SK-N-SH (cell line): ENCODE data around the gene FBXW5. TPM values are rescaled to one million over a fixed set of nuclear protein-coding genes. Genes with fewer than 3 reads are reported as not detected.

Experiments used
- CTCF ChIA-PET: fragments of 300-600, 350-600 bp; formaldehyde crosslinking; extraction: SDS; loops from one replicate; lab custom pipeline; 2021; lab: Yijun Ruan, JAX
- POLR2A ChIA-PET: fragments of 350-600 bp; sonication (Branson Sonifier 250); formaldehyde crosslinking; extraction: SDS; loops from one replicate; lab custom pipeline; 2020; ENCODE audit warnings: antibody characterized with exemption, inconsistent platforms; lab: Yijun Ruan, JAX
- DNase-seq: peaks from one replicate; pipeline ENCODE4 v3.0.0; 2012
- H2AFZ ChIP-seq: fragments of 200-600 bp; sonication (generic); 2 replicates; pipeline ENCODE4 v1.8.1; 2016; ENCODE audit warnings: antibody characterized with exemption, mild to moderate bottlenecking, low read depth
- H3F3A ChIP-seq: fragments of 200-600 bp; sonication (generic); replicated peaks from 2 replicates; pipeline ENCODE3; 2016; ENCODE audit warnings: antibody characterized with exemption, mild to moderate bottlenecking; ENCODE audit not compliant: insufficient read depth
- H3K27ac ChIP-seq, 2 experiments: fragments of 200-500 bp in 1 of 2; fragments of 200-600 bp in 1 of 2; sonication (Bioruptor generic) in 1 of 2; sonication (generic), shearing (Covaris generic) in 1 of 2; 2 replicates each; pipeline versions ENCODE4 v1.5.1 to v1.6.1; 2014 to 2016; ENCODE audit warnings: low read depth in 2 of 2, inconsistent platforms in 1 of 2, low read length in 1 of 2, mild to moderate bottlenecking in 1 of 2, mixed read lengths in 1 of 2
- H3K27me3 ChIP-seq: fragments of 200-600 bp; sonication (generic), shearing (Covaris generic); 2 replicates; pipeline ENCODE4 v1.6.1; 2016; ENCODE audit warnings: mixed run types; ENCODE audit not compliant: insufficient read depth
- H3K36me3 ChIP-seq, 2 experiments: fragments of 200-500 bp in 1 of 2; fragments of 200-600 bp in 1 of 2; sonication (Bioruptor generic) in 1 of 2; sonication (generic) in 1 of 2; replicated peaks in 1 of 2; 2 replicates each; pipeline versions ENCODE3 to v1.5.1; 2014 to 2016; ENCODE audit warnings: low read length in 1 of 2, mild to moderate bottlenecking in 1 of 2; ENCODE audit not compliant: insufficient read depth in 2 of 2, control insufficient read depth in 1 of 2
- H3K4me1 ChIP-seq, 2 experiments: fragments of 200-500 bp in 1 of 2; fragments of 200-600 bp in 1 of 2; sonication (Bioruptor generic) in 1 of 2; sonication (generic), shearing (Covaris generic) in 1 of 2; 2 replicates each; pipeline versions ENCODE4 v1.5.1 to v1.6.1; 2014 to 2016; ENCODE audit warnings: low read depth in 1 of 2, low read length in 1 of 2, mixed run types in 1 of 2; ENCODE audit not compliant: insufficient read depth in 2 of 2, control insufficient read depth in 1 of 2
- H3K4me2 ChIP-seq: fragments of 200-600 bp; sonication (generic), shearing (Covaris generic); 2 replicates; pipeline ENCODE4 v1.6.1; 2017; ENCODE audit warnings: mixed run types
- H3K4me3 ChIP-seq, 2 experiments: fragments of 200-500 bp in 1 of 2; fragments of 200-600 bp in 1 of 2; sonication (Bioruptor generic) in 1 of 2; sonication (generic), shearing (Covaris generic) in 1 of 2; 2 replicates each; pipeline versions ENCODE4 v1.5.1 to v1.8.1; 2014 to 2016; ENCODE audit warnings: low read depth in 2 of 2, inconsistent platforms in 1 of 2, low read length in 1 of 2, mild to moderate bottlenecking in 1 of 2, mixed read lengths in 1 of 2, moderate library complexity in 1 of 2
- H3K79me2 ChIP-seq: fragments of 200-600 bp; sonication (generic); 2 replicates; pipeline ENCODE4 v1.8.1; 2017; ENCODE audit warnings: mild to moderate bottlenecking; ENCODE audit not compliant: insufficient read depth
- H3K9ac ChIP-seq: fragments of 200-600 bp; sonication (generic); 2 replicates; pipeline ENCODE4 v1.6.1; 2017; ENCODE audit warnings: mixed run types
- H3K9me2 ChIP-seq: fragments of 200-600 bp; sonication (generic); 2 replicates; pipeline ENCODE4 v1.6.1; 2017; ENCODE audit warnings: mixed run types
- H3K9me3 ChIP-seq: fragments of 200-600 bp; sonication (generic); 2 replicates; pipeline ENCODE4 v1.6.1; 2017; ENCODE audit warnings: mixed run types, mild to moderate bottlenecking, moderate library complexity
- H4K20me1 ChIP-seq: fragments of 200-600 bp; sonication (generic); 2 replicates; pipeline ENCODE4 v1.6.1; 2017; ENCODE audit warnings: mild to moderate bottlenecking, mixed run types; ENCODE audit not compliant: insufficient read depth
- CTCF ChIP-seq: fragments of 200-600 bp; sonication (generic); IDR thresholded peaks from 2 replicates; pipeline ENCODE4 v1.6.1; 2017; ENCODE audit warnings: antibody characterized with exemption, mild to moderate bottlenecking, moderate library complexity
- EP300 ChIP-seq, 2 experiments: IDR thresholded peaks; 2 replicates each; pipeline versions ENCODE4 v1.4.0 to v1.6.1; 2012; ENCODE audit warnings: borderline replicate concordance in 1 of 2, low read depth in 1 of 2, low read length in 1 of 2
- FOXM1 ChIP-seq: IDR thresholded peaks from 2 replicates; pipeline ENCODE4 v1.4.0; 2012; ENCODE audit warnings: low read depth, mild to moderate bottlenecking
- GABPA ChIP-seq: IDR thresholded peaks from 2 replicates; pipeline ENCODE4 v1.4.0; 2012; ENCODE audit warnings: low read depth, mild to moderate bottlenecking
- GATA2 ChIP-seq: sonication (generic); formaldehyde crosslinking; IDR thresholded peaks from 2 replicates; pipeline ENCODE4 v1.5.0; 2020; ENCODE audit warnings: mild to moderate bottlenecking, missing genetic modification reagents
- IRF3 ChIP-seq: fragments of 150-350 bp; IDR thresholded peaks from 2 replicates; pipeline ENCODE4 v1.6.1; 2016; ENCODE audit warnings: mild to moderate bottlenecking, low read depth, low read length
- MEF2A ChIP-seq: IDR thresholded peaks from 2 replicates; pipeline ENCODE4 v1.4.0; 2012; ENCODE audit warnings: low read depth, borderline replicate concordance
- RAD21 ChIP-seq: IDR thresholded peaks from 2 replicates; pipeline ENCODE4 v1.6.1; 2012; ENCODE audit warnings: mild to moderate bottlenecking, low read length
- RCOR1 ChIP-seq: fragments of 150-350 bp; IDR thresholded peaks from 2 replicates; pipeline ENCODE4 v1.6.1; 2017; ENCODE audit warnings: antibody characterized with exemption, low read length
- RXRA ChIP-seq: IDR thresholded peaks from 2 replicates; pipeline ENCODE4 v1.4.0; 2012; ENCODE audit warnings: low read depth, mild to moderate bottlenecking, borderline replicate concordance
- SIN3A ChIP-seq: IDR thresholded peaks from 2 replicates; pipeline ENCODE4 v1.6.1; 2012; ENCODE audit warnings: low read depth, mild to moderate bottlenecking, low read length, moderate library complexity, borderline replicate concordance
- SMC3 ChIP-seq: IDR thresholded peaks from 2 replicates; pipeline ENCODE4 v1.6.1; 2012; ENCODE audit warnings: low read depth, low read length, improper control_type of control experiment
- TCF12 ChIP-seq: IDR thresholded peaks from 2 replicates; pipeline ENCODE4 v1.4.0; 2012
- TEAD4 ChIP-seq: IDR thresholded peaks from 2 replicates; pipeline ENCODE4 v1.4.0; 2012; ENCODE audit warnings: mild to moderate bottlenecking, borderline replicate concordance; ENCODE audit not compliant: insufficient read depth
- YY1 ChIP-seq: IDR thresholded peaks from 2 replicates; pipeline ENCODE4 v1.4.0; 2012; ENCODE audit warnings: low read depth, mild to moderate bottlenecking
- WGBS: methylation state at CpG from one replicate; pipeline ENCODE4 v1.1.6; 2017; ENCODE audit warnings: low lambda C conversion rate; 5-methylcytosine and 5-hydroxymethylcytosine counted together
- polyA plus RNA-seq, 3 experiments: library from polyadenylated mRNA; depleted of rRNA; stranded (reverse); fragments of >200 nt; gene quantifications; 2 replicates each; pipeline ENCODE4 v1.2.3, GENCODE V29; 2012
- TF ChIP-seq, protein P1 (sequence below): IDR thresholded peaks from 2 replicates; pipeline ENCODE4; 2012
- TF ChIP-seq, protein P2 (sequence below): IDR thresholded peaks from 2 replicates; pipeline ENCODE4 v1.6.1; 2012; ENCODE audit warnings: mild to moderate bottlenecking, low read depth, low read length, moderate library complexity

Gene FBXW5
- polyA plus RNA-seq, 1 of the 3 experiments (the other 2 are of a cell fraction): 78.9 TPM

DNA sequence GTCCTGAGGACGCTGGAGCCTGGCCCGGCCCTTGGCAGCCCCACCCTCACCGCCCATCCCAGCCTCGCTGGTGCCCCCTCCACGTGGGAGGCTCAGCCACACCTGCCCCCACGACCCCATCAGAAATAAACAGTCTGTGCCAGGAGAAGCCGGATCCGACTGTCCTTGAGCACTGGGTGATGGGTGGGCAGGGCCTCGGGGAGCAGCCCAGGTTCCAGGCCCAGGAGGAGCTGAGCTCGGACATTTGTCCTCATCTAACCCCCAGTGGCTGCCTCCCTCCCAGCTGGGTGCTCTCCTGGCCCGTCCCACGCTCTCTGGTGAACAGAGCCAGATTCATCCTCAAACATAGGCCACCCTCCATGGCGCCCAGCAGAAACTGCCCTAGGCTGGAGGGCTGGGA, 28.2 kb upstream of the FBXW5 start (continued):
- TF ChIP-seq, protein P1, sequence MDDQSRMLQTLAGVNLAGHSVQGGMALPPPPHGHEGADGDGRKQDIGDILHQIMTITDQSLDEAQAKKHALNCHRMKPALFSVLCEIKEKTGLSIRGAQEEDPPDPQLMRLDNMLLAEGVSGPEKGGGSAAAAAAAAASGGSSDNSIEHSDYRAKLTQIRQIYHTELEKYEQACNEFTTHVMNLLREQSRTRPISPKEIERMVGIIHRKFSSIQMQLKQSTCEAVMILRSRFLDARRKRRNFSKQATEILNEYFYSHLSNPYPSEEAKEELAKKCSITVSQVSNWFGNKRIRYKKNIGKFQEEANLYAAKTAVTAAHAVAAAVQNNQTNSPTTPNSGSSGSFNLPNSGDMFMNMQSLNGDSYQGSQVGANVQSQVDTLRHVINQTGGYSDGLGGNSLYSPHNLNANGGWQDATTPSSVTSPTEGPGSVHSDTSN: no peak
- TF ChIP-seq CTCF: no peak
- no peak for TF ChIP-seq RCOR1
- no peak for TF ChIP-seq RAD21
- no peak for TF ChIP-seq TEAD4
- TF ChIP-seq, protein P2, sequence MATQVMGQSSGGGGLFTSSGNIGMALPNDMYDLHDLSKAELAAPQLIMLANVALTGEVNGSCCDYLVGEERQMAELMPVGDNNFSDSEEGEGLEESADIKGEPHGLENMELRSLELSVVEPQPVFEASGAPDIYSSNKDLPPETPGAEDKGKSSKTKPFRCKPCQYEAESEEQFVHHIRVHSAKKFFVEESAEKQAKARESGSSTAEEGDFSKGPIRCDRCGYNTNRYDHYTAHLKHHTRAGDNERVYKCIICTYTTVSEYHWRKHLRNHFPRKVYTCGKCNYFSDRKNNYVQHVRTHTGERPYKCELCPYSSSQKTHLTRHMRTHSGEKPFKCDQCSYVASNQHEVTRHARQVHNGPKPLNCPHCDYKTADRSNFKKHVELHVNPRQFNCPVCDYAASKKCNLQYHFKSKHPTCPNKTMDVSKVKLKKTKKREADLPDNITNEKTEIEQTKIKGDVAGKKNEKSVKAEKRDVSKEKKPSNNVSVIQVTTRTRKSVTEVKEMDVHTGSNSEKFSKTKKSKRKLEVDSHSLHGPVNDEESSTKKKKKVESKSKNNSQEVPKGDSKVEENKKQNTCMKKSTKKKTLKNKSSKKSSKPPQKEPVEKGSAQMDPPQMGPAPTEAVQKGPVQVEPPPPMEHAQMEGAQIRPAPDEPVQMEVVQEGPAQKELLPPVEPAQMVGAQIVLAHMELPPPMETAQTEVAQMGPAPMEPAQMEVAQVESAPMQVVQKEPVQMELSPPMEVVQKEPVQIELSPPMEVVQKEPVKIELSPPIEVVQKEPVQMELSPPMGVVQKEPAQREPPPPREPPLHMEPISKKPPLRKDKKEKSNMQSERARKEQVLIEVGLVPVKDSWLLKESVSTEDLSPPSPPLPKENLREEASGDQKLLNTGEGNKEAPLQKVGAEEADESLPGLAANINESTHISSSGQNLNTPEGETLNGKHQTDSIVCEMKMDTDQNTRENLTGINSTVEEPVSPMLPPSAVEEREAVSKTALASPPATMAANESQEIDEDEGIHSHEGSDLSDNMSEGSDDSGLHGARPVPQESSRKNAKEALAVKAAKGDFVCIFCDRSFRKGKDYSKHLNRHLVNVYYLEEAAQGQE: no peak
- TF ChIP-seq TCF12: no peak

DNA sequence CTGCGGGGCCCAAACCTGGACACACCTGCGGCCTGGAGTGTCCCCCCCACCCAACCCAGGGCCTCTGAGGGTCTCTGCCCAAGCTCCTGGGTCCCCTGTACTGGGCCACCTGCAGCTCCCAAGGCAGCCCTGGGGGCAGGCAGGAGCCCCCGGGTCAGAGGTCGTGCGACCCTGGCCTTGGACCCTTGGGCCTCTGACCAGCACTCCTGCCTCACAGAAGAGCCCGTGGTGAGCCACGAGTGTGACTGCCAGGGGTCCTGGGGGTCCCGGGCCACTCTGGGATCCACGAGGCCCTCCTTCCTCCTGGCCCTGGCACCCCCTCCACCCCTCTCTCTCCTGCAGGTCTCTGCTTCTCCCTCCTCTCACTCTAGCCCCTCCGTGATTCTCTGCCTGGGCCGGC, 27.8 kb upstream of the FBXW5 start:
- no peak overlapping the region for H3K27ac ChIP-seq
- no peaks in the 10 kb centered on the region for H3F3A ChIP-seq
- H3K9me2 ChIP-seq: no peaks in the 10 kb centered on the region
- H3K79me2 ChIP-seq: no peaks in the 10 kb centered on the region
- H3K4me3 ChIP-seq: no peak overlapping the region
- 93% methylated on average over 2 of the region's 11 CpGs for WGBS
- H3K9me3 ChIP-seq: no peaks in the 10 kb centered on the region
- CTCF ChIA-PET: interaction anchor here (0.9 kb wide), 1 partner anchor 57 kb away, joined by 3 read pairs; no protein-coding TSS in a partner anchor
- TF ChIP-seq MEF2A: no peak
- no peak for TF ChIP-seq SMC3
- TF ChIP-seq TEAD4: no peak
- no peak for TF ChIP-seq TCF12
- no peak for TF ChIP-seq GATA2
- no peak for TF ChIP-seq RCOR1
- no peak for TF ChIP-seq GABPA
- no peak for TF ChIP-seq RAD21
- no peak for TF ChIP-seq FOXM1
- TF ChIP-seq SIN3A: no peak
- no peak for TF ChIP-seq RXRA
- TF ChIP-seq CTCF: no peak
- no peak for TF ChIP-seq IRF3
- no peak for TF ChIP-seq EP300 (IDR thresholded peaks at IDR 0.05; ENCODE audit: borderline replicate concordance in 1 of 2, low read depth in 1 of 2, low read length in 1 of 2)
- TF ChIP-seq YY1: no peak
- TF ChIP-seq, all 33 proteins: peak for 0
- Histone ChIP-seq H3K36me3 (no peaks in the 10 kb centered on the region), H3K27me3 (no peaks in the 10 kb centered on the region), H3K4me2 (no peak overlapping the region), H4K20me1 (no peaks in the 10 kb centered on the region), H2AFZ (no peak overlapping the region), H3K9ac (no peak overlapping the region), H3K4me1 (peaks cover 0 to 19% of the 10 kb centered on the region in 2 experiments; a peak in 1 of 4 replicates)
- DNase-seq: no peak
- POLR2A ChIA-PET: no interaction called here
